T-cell (primary cell): ENCODE results near the gene POLR3E. TPM values are rescaled to one million over a fixed set of nuclear protein-coding genes. Genes with fewer than 3 reads are reported as not detected.
"Not testable (repeated sequence)": the region's sequence is repeated elsewhere in the genome, so short reads cannot be mapped to it uniquely, and the experiment has no call there.

Source experiments
- ATAC-seq, 4 experiments: fragments of 200-7000 bp in 3 of 4; fragments of 150-1000 bp in 1 of 4; cut with Tn5 transposase; replicated peaks in 1 of 4; 1 replicate in 3 of 4; 2 replicates in 1 of 4; pipeline ENCODE4 v1.10.0; 2021; ENCODE audit warnings: moderate library complexity in 3 of 4, mild to moderate bottlenecking in 2 of 4, moderate number of reproducible peaks in 1 of 4
- CTCF ChIA-PET, 2 donors: fragments of 300-600 bp; sonication (Branson Sonifier 250); formaldehyde crosslinking; loops; one replicate each; lab custom pipeline; 2022; ENCODE audit warnings: antibody characterized with exemption in 2 of 2; lab: Charles Lee
- POLR2A ChIA-PET, 2 donors: fragments of 300-600 bp; sonication (Branson Sonifier 250); formaldehyde crosslinking; loops; one replicate each; lab custom pipeline; 2022; ENCODE audit warnings: antibody characterized with exemption in 2 of 2; lab: Charles Lee
- DNase-seq, 35 experiments: peaks; one replicate each; pipeline versions ENCODE4 v3.0.0 to v3.0.0-alpha.2; 2013 to 2023
- H3K27ac ChIP-seq: one replicate; pipeline ENCODE4 v1.5.1; 2013; ENCODE audit warnings: low read length
- H3K27me3 ChIP-seq, 2 experiments: replicated peaks in 1 of 2; 1 replicate in 1 of 2; 2 replicates in 1 of 2; pipeline versions ENCODE4 v1.6.1 to v1.7.0; 2013; ENCODE audit warnings: low read length in 1 of 2, mixed read lengths in 1 of 2; ENCODE audit not compliant: control insufficient read depth in 2 of 2, insufficient read depth in 2 of 2; ENCODE audit errors: extremely low read depth in 1 of 2
- H3K36me3 ChIP-seq, 2 donors: 1 replicate in 1 of 2; 2 replicates in 1 of 2; pipeline versions ENCODE4 v1.6.1 to v1.7.0; 2013; ENCODE audit warnings: low read length in 1 of 2; ENCODE audit not compliant: control insufficient read depth in 2 of 2, insufficient read depth in 1 of 2; ENCODE audit errors: extremely low read depth in 1 of 2
- H3K4me1 ChIP-seq, 2 experiments: 1 replicate in 1 of 2; 2 replicates in 1 of 2; pipeline versions ENCODE4 v1.6.1 to v1.7.0; 2013; ENCODE audit warnings: low read length in 2 of 2, mixed read lengths in 1 of 2; ENCODE audit not compliant: insufficient read depth in 2 of 2, control insufficient read depth in 1 of 2; ENCODE audit errors: extremely low read depth in 1 of 2
- H3K4me3 ChIP-seq, 2 donors: 1 replicate in 1 of 2; 2 replicates in 1 of 2; pipeline versions ENCODE4 v1.5.1 to v1.7.0; 2013; ENCODE audit warnings: mild to moderate bottlenecking in 2 of 2, low read length in 1 of 2, moderate library complexity in 1 of 2; ENCODE audit not compliant: control insufficient read depth in 1 of 2; ENCODE audit errors: extremely low read depth in 1 of 2
- H3K9me3 ChIP-seq: 2 replicates; pipeline ENCODE4 v1.7.0; 2013
- H3K27ac Mint-ChIP-seq, 2 donors: one replicate each; pipeline ENCODE4 v1.8.0; 2020 to 2021; ENCODE audit warnings: mild to moderate bottlenecking in 2 of 2, mixed read lengths in 2 of 2
- H3K27me3 Mint-ChIP-seq, 2 donors: one replicate each; pipeline ENCODE4 v1.8.0; 2021 to 2022; ENCODE audit warnings: mixed read lengths in 2 of 2
- H3K36me3 Mint-ChIP-seq: one replicate; pipeline ENCODE4 v1.8.0; 2021; ENCODE audit warnings: mixed read lengths
- H3K4me1 Mint-ChIP-seq, 3 donors: one replicate each; pipeline ENCODE4 v1.8.0; 2020 to 2022; ENCODE audit warnings: mixed read lengths in 3 of 3, mild to moderate bottlenecking in 1 of 3
- H3K4me3 Mint-ChIP-seq, 3 donors: one replicate each; pipeline ENCODE4 v1.8.0; 2020 to 2022; ENCODE audit warnings: mild to moderate bottlenecking in 3 of 3, mixed read lengths in 3 of 3, moderate library complexity in 3 of 3
- H3K9me3 Mint-ChIP-seq, 3 donors: one replicate each; pipeline ENCODE4 v1.8.0; 2020 to 2022; ENCODE audit warnings: mixed read lengths in 3 of 3
- WGBS: methylation state at CpG from one replicate; pipeline ENCODE4 v1.1.5; 2013; ENCODE audit warnings: missing lambda C conversion rate; ENCODE audit not compliant: insufficient coverage; 5-methylcytosine and 5-hydroxymethylcytosine counted together
- total RNA-seq, 35 experiments: library from RNA in 6 of 35; stranded (reverse) in 6 of 35; fragments of 120-200 nt in 1 of 35; gene quantifications; one replicate each; pipeline versions ENCODE4 v1.2.1 to v1.2.4 and lab custom pipeline; 2013 to 2026

POLR3E gene
- total RNA-seq, 5 donors from 2014 or later (not counting 1 experiment from before 2014, with no cell fraction given), result 79.3 to 174 (median 99.7) TPM

DNA sequence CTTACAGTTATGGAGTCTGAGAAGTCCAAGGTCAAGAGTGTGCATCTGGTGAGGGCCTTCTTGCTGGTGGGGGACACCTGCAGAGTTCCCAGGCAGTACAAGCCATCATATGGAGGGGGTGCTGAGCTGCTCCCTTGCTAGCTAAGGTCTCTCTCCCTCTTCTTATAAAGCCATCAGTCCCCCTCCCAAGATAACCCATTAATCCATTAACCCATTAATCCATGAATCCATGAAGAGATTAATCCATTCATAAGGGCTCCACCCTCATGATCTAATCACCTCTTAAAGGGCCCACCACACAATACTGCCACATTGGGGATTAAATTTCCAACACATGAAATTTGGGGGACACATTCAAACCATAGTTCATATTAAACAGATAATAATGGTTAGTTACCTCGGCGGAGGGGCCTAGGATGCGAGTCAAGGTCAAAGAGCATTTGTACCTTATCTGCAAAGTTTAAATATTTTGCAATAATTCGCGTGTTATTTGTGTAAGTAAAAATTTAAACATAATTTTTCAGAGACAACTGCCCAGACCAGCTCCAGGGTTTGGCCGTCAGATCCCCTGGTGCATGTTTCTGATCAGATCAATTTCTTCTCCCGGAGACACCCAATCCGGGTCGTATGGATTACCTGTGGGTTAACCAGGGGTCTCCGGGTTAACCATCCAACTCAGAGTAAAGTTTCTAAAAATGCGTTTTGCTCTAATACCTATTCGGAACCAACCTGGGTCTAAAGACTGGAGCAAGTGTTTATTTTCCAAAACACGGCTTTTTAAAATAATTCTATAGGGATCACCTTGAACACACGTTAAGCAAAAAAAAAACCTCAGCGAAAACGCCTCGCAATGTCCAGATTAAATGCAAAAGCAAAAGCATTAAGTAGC, 740 bp upstream of the POLR3E start:
- WGBS, result 0% methylated on average over 8 of the region's 17 CpGs
- peak in 1 of 4 experiments; percentile 0 for ATAC-seq
- H3K9me3 ChIP-seq, result no peaks in the 10 kb centered on the region
- Mint-ChIP-seq H3K4me3 (peak overlapping the region; percentile 94 to 95 (median 94)), H3K9me3 (no peaks in the 10 kb centered on the region), H3K27me3 (peaks cover 0 to 4% of the 10 kb centered on the region in 2 donors), H3K4me1 (peaks cover 42 to 45% (median 42%) of the 10 kb centered on the region in 3 donors), H3K36me3 (peaks cover 6% of the 10 kb centered on the region), H3K27ac (peak overlapping the region; percentile 87 to 96)
- peak in 1 of 35 experiments; percentile 16 for DNase-seq
- H3K36me3 ChIP-seq, result peaks cover 0 to 9% of the 10 kb centered on the region in 2 donors
- peak overlapping the region; percentile 22 for H3K27ac ChIP-seq
- POLR2A ChIA-PET, result interaction anchor here (0.5 to 2.8 kb wide), 6 partner anchors 88 to 362 kb away, joined by 3 to 27 read pairs (median 10); no protein-coding TSS in a partner anchor
- H3K4me3 ChIP-seq, result peak overlapping the region; percentile 46 to 88
- CTCF ChIA-PET, result interaction anchor here (0.6 to 3.5 kb wide), 14 partner anchors 18 to 1505 kb away, joined by 3 to 23 read pairs (median 4); no protein-coding TSS in a partner anchor
- peaks cover 0 to 5% of the 10 kb centered on the region in 2 experiments for H3K27me3 ChIP-seq
- H3K4me1 ChIP-seq, result peaks cover 10 to 45% of the 10 kb centered on the region in 2 experiments

DNA sequence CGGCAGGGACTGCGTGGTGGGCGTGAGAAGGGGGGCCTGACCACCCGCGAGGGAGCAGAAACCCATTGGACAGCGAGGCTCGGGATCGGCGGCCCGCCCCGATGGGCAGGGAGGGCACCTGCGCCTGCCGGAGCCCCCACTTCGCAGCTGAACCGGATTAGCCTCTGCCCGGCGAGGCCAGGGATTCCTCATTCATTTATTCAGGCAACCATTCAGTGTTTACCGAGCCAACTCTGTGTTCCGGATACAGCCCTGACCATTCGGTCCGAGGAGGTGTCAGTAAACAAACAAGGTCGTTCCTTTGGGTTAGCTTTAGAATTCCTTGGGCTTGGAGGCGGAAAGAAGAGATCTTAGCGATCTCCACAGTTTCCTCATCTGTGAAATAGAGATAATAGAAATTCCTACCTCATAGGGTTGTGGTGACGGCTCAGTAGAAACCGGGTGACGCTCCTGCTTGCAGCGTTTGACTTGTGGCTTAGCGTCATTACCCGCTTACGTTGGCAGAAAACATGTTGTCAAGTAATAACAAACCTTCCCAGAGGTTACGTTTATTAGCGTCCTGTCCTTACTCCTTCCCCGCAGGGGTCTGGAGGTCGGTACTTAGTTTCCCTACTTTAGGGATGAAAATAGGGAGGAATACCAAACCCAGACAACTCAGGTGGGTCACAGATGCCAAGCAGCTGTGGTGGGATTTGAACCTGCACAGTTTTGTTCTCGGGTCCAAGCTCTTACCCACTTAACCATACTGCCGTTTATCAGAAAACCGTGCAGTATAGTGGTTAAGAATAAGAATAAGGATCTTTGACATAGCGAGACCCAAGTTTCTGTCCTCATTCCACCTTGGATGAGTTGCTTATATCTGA, 893 bp downstream of the POLR3E start:
- WGBS, result 1% methylated on average over 25 of the region's 39 CpGs
- POLR2A ChIA-PET, result interaction anchor here (0.5 to 2.8 kb wide), 4 partner anchors 36 to 304 kb away, joined by 4 to 27 read pairs (median 9); no protein-coding TSS in a partner anchor
- no peaks in the 10 kb centered on the region for H3K9me3 Mint-ChIP-seq

DNA sequence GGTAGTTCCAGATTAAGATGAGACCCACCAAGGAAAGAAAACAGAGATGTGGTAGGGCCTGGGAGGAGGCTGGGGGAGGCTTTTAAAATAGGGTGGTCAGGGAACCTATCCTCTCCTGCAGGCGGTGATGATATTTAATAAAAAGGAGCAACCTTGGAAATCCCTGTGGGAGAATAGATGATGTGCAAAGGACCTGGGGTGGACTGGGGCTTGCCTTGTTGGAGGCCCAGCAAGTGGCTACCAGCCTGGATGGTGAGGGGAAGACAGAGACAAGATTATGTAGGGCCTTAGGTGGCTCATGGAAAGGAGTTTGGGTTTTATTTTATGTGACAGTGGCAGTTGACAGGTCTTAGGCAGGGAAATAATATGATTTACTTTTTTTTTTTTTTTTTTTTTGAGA, 1.8 kb downstream of the POLR3E start:
- Histone ChIP-seq H3K36me3 (peaks cover 0 to 28% of the 10 kb centered on the region in 2 donors), H3K27ac (peak overlapping the region; percentile 96), H3K4me1 (peaks cover 10 to 45% of the 10 kb centered on the region in 2 experiments), H3K9me3 (no peaks in the 10 kb centered on the region), H3K4me3 (peak overlapping the region in 1 of 2 donors; percentile 92), H3K27me3 (no peaks in the 10 kb centered on the region)
- ChIA-PET POLR2A (interaction anchor here (0.5 to 2.8 kb wide), 5 partner anchors 10 to 346 kb away, joined by 5 to 27 read pairs (median 6); no protein-coding TSS in a partner anchor), CTCF (interaction anchor here (0.6 to 3.5 kb wide), 8 partner anchors 104 to 698 kb away, joined by 4 to 23 read pairs (median 8); no protein-coding TSS in a partner anchor)
- DNase-seq, result no peak
- ATAC-seq, result no peak
- Mint-ChIP-seq H3K9me3 (no peaks in the 10 kb centered on the region), H3K27ac (peak overlapping the region; percentile 94 to 96), H3K36me3 (peaks cover 17% of the 10 kb centered on the region), H3K27me3 (peaks cover 0 to 4% of the 10 kb centered on the region in 2 donors), H3K4me3 (peak overlapping the region; percentile 94 to 95 (median 94)), H3K4me1 (peaks cover 55 to 58% (median 57%) of the 10 kb centered on the region in 3 donors)
- 88% methylated on average over 1 of the region's 1 CpG for WGBS

More for the DNA sequence above, 893 bp downstream of the POLR3E start:
- Mint-ChIP-seq H3K27me3 (peaks cover 0 to 4% of the 10 kb centered on the region in 2 donors), H3K4me3 (peak overlapping the region; percentile 94 to 95 (median 94)), H3K4me1 (peaks cover 51 to 55% (median 55%) of the 10 kb centered on the region in 3 donors), H3K27ac (peak overlapping the region; percentile 94 to 96), H3K36me3 (peaks cover 12% of the 10 kb centered on the region)
- peak; percentile 11 to 67 (median 14) for ATAC-seq
- Histone ChIP-seq H3K4me3 (peak overlapping the region; percentile 88 to 92), H3K36me3 (peaks cover 0 to 20% of the 10 kb centered on the region in 2 donors), H3K4me1 (peaks cover 10 to 45% of the 10 kb centered on the region in 2 experiments), H3K9me3 (no peaks in the 10 kb centered on the region), H3K27ac (peak overlapping the region; percentile 96), H3K27me3 (peaks cover 0 to 1% of the 10 kb centered on the region in 2 experiments)
- CTCF ChIA-PET, result interaction anchor here in 1 of 2 donors (1.0 to 3.5 kb wide), 5 partner anchors 20 to 111 kb away, joined by 3 to 23 read pairs (median 4); no protein-coding TSS in a partner anchor
- peak; percentile 48 to 91 (median 81) for DNase-seq

DNA sequence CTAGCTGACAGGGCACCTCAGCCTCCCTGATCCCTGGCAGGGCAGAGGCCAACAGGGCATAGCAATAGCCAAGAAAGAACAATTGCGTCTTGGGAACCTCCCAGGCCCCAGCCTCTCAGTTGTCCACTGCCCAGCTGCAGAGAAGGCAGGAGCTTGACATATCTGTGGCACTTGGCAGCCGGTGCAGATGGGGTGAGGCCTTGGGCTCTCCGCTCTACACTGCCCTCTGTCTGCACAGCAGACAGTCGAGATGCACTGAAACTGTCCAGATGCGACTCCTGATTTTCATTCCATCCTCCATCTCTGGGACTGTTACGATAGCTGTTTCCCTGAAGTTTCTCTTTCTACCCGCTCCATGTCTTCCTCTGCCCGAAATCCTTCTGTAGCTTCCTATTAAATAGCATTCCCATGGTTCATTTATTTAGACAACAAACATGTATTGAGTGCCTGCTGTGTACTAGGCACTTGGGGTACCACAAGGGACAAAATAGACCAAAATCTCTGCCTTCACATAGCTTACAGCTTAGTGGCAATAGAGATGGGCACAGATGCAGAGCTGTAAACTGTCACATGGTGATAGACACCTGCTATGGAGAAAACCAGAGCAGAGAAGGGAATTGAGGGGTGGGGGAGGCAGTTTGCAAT, 3.3 kb downstream of the POLR3E start:
- DNase-seq (peak in 31 of 35 experiments; percentile 9 to 61 (median 37)), ATAC-seq (no peak)
- Histone ChIP-seq H3K4me1 (peaks cover 10 to 45% of the 10 kb centered on the region in 2 experiments), H3K27me3 (no peaks in the 10 kb centered on the region), H3K4me3 (no peak overlapping the region), H3K9me3 (no peaks in the 10 kb centered on the region), H3K36me3 (peaks cover 6 to 41% of the 10 kb centered on the region in 2 donors), H3K27ac (no peak overlapping the region)
- POLR2A ChIA-PET, result interaction anchor here (0.5 to 0.6 kb wide), 3 partner anchors 69 to 654 kb away, joined by 3 to 4 read pairs (median 3); no protein-coding TSS in a partner anchor
- H3K27me3 Mint-ChIP-seq, result peaks cover 0 to 4% of the 10 kb centered on the region in 2 donors
- H3K4me1 Mint-ChIP-seq, result peaks cover 62 to 67% (median 65%) of the 10 kb centered on the region in 3 donors
- H3K36me3 Mint-ChIP-seq, result peaks cover 26% of the 10 kb centered on the region
- CTCF ChIA-PET, result interaction anchor here (0.6 to 1.6 kb wide), 9 partner anchors 10 to 793 kb away, joined by 3 to 10 read pairs (median 4); partner anchors contain the start of gene UQCRC2 (in 1 of the 2)
- H3K9me3 Mint-ChIP-seq, result no peaks in the 10 kb centered on the region
- peak overlapping the region in 1 of 3 donors; percentile 42 for H3K4me3 Mint-ChIP-seq
- peak overlapping the region; percentile 40 to 45 for H3K27ac Mint-ChIP-seq
- 63% methylated on average over 8 of the region's 8 CpGs for WGBS

DNA sequence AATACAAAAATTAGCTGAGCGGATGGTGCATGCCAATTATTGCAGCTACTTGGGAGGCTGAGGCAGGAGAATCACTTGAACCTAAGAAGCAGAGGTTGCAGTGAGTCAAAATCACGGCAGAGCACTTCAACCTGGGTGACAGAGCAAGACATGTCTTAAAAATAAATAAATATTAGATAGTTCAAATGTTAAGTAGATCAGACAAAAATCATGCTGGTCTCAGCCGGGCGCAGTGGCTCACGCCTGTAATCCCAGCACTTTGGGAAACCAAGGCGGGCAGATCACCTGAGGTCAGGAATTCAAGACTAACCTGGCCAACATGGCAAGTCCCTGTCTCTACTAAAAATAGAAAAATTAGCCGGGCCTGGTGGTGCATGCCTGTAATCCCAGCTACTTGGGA, 4.2 kb downstream of the POLR3E start:
- peaks cover 26% of the 10 kb centered on the region for H3K36me3 Mint-ChIP-seq
- not testable (repeated sequence) for H3K4me3 ChIP-seq, H3K9me3 ChIP-seq, DNase-seq, H3K27me3 Mint-ChIP-seq, H3K9me3 Mint-ChIP-seq, H3K27ac ChIP-seq, ATAC-seq, H3K27ac Mint-ChIP-seq, H3K27me3 ChIP-seq
- Histone ChIP-seq H3K36me3 (peaks cover 9 to 47% of the 10 kb centered on the region in 2 donors), H3K4me1 (peaks cover 10 to 41% of the 10 kb centered on the region in 2 experiments)
- H3K4me1 Mint-ChIP-seq, result peaks cover 56 to 62% (median 60%) of the 10 kb centered on the region in 3 donors
- ChIA-PET POLR2A (interaction anchor here in 1 of 2 donors (0.5 kb wide), 1 partner anchor 296 kb away, joined by 3 read pairs; no protein-coding TSS in a partner anchor), CTCF (interaction anchor here in 1 of 2 donors (1.4 kb wide), 2 partner anchors 20 to 113 kb away, joined by 3 to 6 read pairs; no protein-coding TSS in a partner anchor)
- WGBS, result 97% methylated on average over 6 of the region's 7 CpGs
- H3K4me3 Mint-ChIP-seq, result peak overlapping the region in 1 of 3 donors; percentile 42
